ENCODE results near the gene MIA3. TPM values are rescaled to one million over a fixed set of nuclear protein-coding genes. Genes with fewer than 3 reads are reported as not detected.

Gene MIA3
- total RNA-seq, 1 donor from 2014 or later, result 46.3 TPM

GRCh38 chr1:222589462-222590302, 28.2 kb upstream of the MIA3 start, which contains the start of gene TAF1A:
TSS of gene TAF1A (minus strand) at chr1:222589933.
- Mint-ChIP-seq H3K36me3 (peaks cover 7% of the 10 kb centered on the region), H3K4me1 (peaks cover 28% of the 10 kb centered on the region), H3K9me3 (no peaks in the 10 kb centered on the region), H3K27ac (peak within 1 kb of the TSS; percentile 85), H3K27me3 (ENCODE audit: insufficient read depth, low read depth) (no peaks in the 10 kb centered on the region), H3K4me3 (peak within 1 kb of the TSS; percentile 92)
- H4K20me1 ChIP-seq (ENCODE audit: low read depth), result no peaks in the 10 kb centered on the region
- peak within 1 kb of the TSS; percentile 97 for H2AFZ ChIP-seq (replicated peaks)
- peak within 1 kb of the TSS; percentile 95 for H3K4me2 ChIP-seq
- peak; percentile 91 for DNase-seq (ENCODE audit: low spot score)
- H3K36me3 ChIP-seq, result peaks cover 13% of the 10 kb centered on the region
- peaks cover 49% of the 10 kb centered on the region for H3K79me2 ChIP-seq (ENCODE audit: low read depth)
- peak within 1 kb of the TSS; percentile 83 for H3K4me3 ChIP-seq
- H3K4me1 ChIP-seq, result peaks cover 10% of the 10 kb centered on the region
- peak within 1 kb of the TSS; percentile 73 for H3K9ac ChIP-seq
- H3K9me3 ChIP-seq (ENCODE audit: low read depth), result no peaks in the 10 kb centered on the region
- H3K27me3 ChIP-seq, result peaks cover 4% of the 10 kb centered on the region
- TF ChIP-seq CTCF (IDR thresholded peaks at IDR 0.05), result no peak
- no peak for TF ChIP-seq EZH2phosphoT487 (IDR thresholded peaks at IDR 0.05)
- peak; percentile 35 for TF ChIP-seq EZH2 (IDR thresholded peaks at IDR 0.05)
- H3K27ac ChIP-seq, result peak within 1 kb of the TSS; percentile 58
- H3F3A ChIP-seq (ENCODE audit: low read depth), result peaks cover 5% of the 10 kb centered on the region

DNA sequence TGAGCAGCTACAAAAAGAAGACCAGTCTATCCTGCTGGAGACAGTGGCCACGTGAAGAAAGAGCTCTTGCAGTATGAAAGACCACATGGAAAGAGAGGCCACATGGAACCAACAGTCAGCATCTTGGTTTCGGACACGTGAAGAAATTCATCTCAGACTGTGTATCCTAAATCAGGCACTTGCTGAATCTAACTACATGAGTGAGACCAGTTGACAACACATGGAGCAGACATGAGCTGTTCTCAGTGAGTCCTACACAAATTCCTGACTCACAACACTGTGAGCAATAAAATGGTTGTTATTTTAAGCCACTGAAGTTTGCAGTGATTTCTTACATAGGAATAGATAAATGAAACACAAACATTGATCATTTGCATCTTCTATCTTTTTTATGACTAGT, 25.7 kb upstream of the MIA3 start:
- peaks cover 3% of the 10 kb centered on the region for H3K36me3 Mint-ChIP-seq
- no peak for TF ChIP-seq EZH2phosphoT487 (IDR thresholded peaks at IDR 0.05)
- TF ChIP-seq EZH2 (IDR thresholded peaks at IDR 0.05), result no peak
- H3K4me1 Mint-ChIP-seq, result peaks cover 26% of the 10 kb centered on the region
- no peak overlapping the region for H3K4me3 ChIP-seq
- peaks cover 4% of the 10 kb centered on the region for H3K36me3 ChIP-seq
- peaks cover 4% of the 10 kb centered on the region for H3K27me3 ChIP-seq
- H3K27ac Mint-ChIP-seq, result no peak overlapping the region
- H2AFZ ChIP-seq (replicated peaks), result no peak overlapping the region
- no peak overlapping the region for H3K4me2 ChIP-seq
- H3K27me3 Mint-ChIP-seq (ENCODE audit: insufficient read depth, low read depth), result no peaks in the 10 kb centered on the region
- H3K9me3 ChIP-seq (ENCODE audit: low read depth), result no peaks in the 10 kb centered on the region
- peaks cover 25% of the 10 kb centered on the region for H3K79me2 ChIP-seq (ENCODE audit: low read depth)
- no peak for DNase-seq (ENCODE audit: low spot score)
- H3K27ac ChIP-seq, result no peak overlapping the region
- H3K9ac ChIP-seq, result no peak overlapping the region
- peaks cover 10% of the 10 kb centered on the region for H3K4me1 ChIP-seq
- no peaks in the 10 kb centered on the region for H4K20me1 ChIP-seq (ENCODE audit: low read depth)
- H3F3A ChIP-seq (ENCODE audit: low read depth), result peaks cover 5% of the 10 kb centered on the region
- no peaks in the 10 kb centered on the region for H3K9me3 Mint-ChIP-seq
- no peak overlapping the region for H3K4me3 Mint-ChIP-seq

DNA sequence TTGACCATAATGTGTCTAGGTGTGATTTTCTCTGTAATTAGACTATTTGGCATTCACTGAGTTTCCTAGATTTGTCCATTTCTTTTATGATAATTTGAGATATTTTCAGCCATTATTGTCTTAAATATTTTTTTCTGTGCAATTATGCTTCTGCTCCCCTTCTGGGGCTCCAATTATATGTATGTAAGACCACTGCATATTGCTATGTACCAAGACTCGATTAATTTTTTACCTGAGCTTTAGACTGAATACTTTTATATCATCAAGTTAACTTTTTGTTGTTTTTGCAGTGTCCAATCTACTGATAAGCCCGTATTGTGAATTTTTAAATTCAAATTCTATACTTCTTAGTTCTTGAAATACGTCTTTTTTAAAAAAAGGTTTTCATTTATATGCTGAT, 23.1 kb upstream of the MIA3 start:
- Histone ChIP-seq H3K9me3 (ENCODE audit: low read depth) (no peaks in the 10 kb centered on the region), H3K27me3 (peaks cover 20% of the 10 kb centered on the region), H3K4me1 (peaks cover 3% of the 10 kb centered on the region), H3K4me3 (no peak overlapping the region), H3K9ac (no peak overlapping the region), H3K79me2 (ENCODE audit: low read depth) (no peaks in the 10 kb centered on the region), H4K20me1 (ENCODE audit: low read depth) (no peaks in the 10 kb centered on the region), H3K27ac (no peak overlapping the region), H3K4me2 (no peak overlapping the region), H2AFZ (replicated peaks) (no peak overlapping the region), H3F3A (ENCODE audit: low read depth) (no peaks in the 10 kb centered on the region), H3K36me3 (no peaks in the 10 kb centered on the region)
- Mint-ChIP-seq H3K9me3 (no peaks in the 10 kb centered on the region), H3K4me3 (no peak overlapping the region), H3K36me3 (no peaks in the 10 kb centered on the region), H3K27ac (no peak overlapping the region), H3K27me3 (ENCODE audit: insufficient read depth, low read depth) (no peaks in the 10 kb centered on the region), H3K4me1 (peaks cover 11% of the 10 kb centered on the region)
- DNase-seq (ENCODE audit: low spot score), result no peak
- no peak for TF ChIP-seq EZH2phosphoT487 (IDR thresholded peaks at IDR 0.05)
- TF ChIP-seq CTCF (IDR thresholded peaks at IDR 0.05), result no peak
- no peak for TF ChIP-seq EZH2 (IDR thresholded peaks at IDR 0.05)

GRCh38 chr1:222596696-222597095, 21.2 kb upstream of the MIA3 start:
- H3K4me3 Mint-ChIP-seq, result no peak overlapping the region
- Histone ChIP-seq H3K4me2 (no peak overlapping the region), H3K27me3 (peaks cover 16% of the 10 kb centered on the region), H3F3A (ENCODE audit: low read depth) (no peaks in the 10 kb centered on the region), H3K9ac (no peak overlapping the region), H2AFZ (replicated peaks) (no peak overlapping the region), H3K4me1 (no peaks in the 10 kb centered on the region), H3K79me2 (ENCODE audit: low read depth) (no peaks in the 10 kb centered on the region), H4K20me1 (ENCODE audit: low read depth) (no peaks in the 10 kb centered on the region), H3K9me3 (ENCODE audit: low read depth) (no peaks in the 10 kb centered on the region), H3K27ac (no peak overlapping the region), H3K36me3 (no peaks in the 10 kb centered on the region), H3K4me3 (no peak overlapping the region)
- DNase-seq (ENCODE audit: low spot score), result no peak
- H3K9me3 Mint-ChIP-seq, result no peaks in the 10 kb centered on the region
- H3K27ac Mint-ChIP-seq, result no peak overlapping the region
- no peaks in the 10 kb centered on the region for H3K36me3 Mint-ChIP-seq
- no peaks in the 10 kb centered on the region for H3K4me1 Mint-ChIP-seq
- TF ChIP-seq EZH2 (IDR thresholded peaks at IDR 0.05) (no peak), EZH2phosphoT487 (IDR thresholded peaks at IDR 0.05) (no peak), CTCF (IDR thresholded peaks at IDR 0.05) (no peak)
- no peaks in the 10 kb centered on the region for H3K27me3 Mint-ChIP-seq (ENCODE audit: insufficient read depth, low read depth)
